SJCRH30 (cell line): ENCODE results near the gene GARRE1. TPM values are rescaled to one million over a fixed set of nuclear protein-coding genes. Genes with fewer than 3 reads are reported as not detected.

ENCODE experiments used
- DNase-seq, 2 experiments: peaks; one replicate each; pipeline ENCODE4 v3.0.0-alpha.2; 2015 to 2020
- H3K27ac ChIP-seq: fragments of 250-450 bp; sonication (Bioruptor Pico); 2 replicates; pipeline ENCODE4 v1.5.1; 2020; ENCODE audit warnings: mild to moderate bottlenecking, moderate library complexity
- H3K27me3 ChIP-seq: fragments of 250-450 bp; sonication (Bioruptor Pico); 2 replicates; pipeline ENCODE4 v1.5.1; 2020; ENCODE audit warnings: mild to moderate bottlenecking, moderate library complexity
- H3K36me3 ChIP-seq: fragments of 250-450 bp; sonication (Bioruptor Pico); 2 replicates; pipeline ENCODE4 v1.5.1; 2020; ENCODE audit warnings: mild to moderate bottlenecking, moderate library complexity
- H3K4me1 ChIP-seq: fragments of 250-450 bp; sonication (Bioruptor Pico); 2 replicates; pipeline ENCODE4 v1.5.1; 2020; ENCODE audit warnings: mild to moderate bottlenecking, moderate library complexity
- H3K4me3 ChIP-seq: fragments of 250-450 bp; sonication (Bioruptor Pico); 2 replicates; pipeline ENCODE4 v1.5.1; 2020; ENCODE audit warnings: mild to moderate bottlenecking, moderate library complexity
- H3K9me3 ChIP-seq: fragments of 250-450 bp; sonication (Bioruptor Pico); replicated peaks from 2 replicates; pipeline ENCODE4 v1.5.1; 2020; ENCODE audit warnings: mild to moderate bottlenecking, moderate library complexity
- total RNA-seq: library from RNA; depleted of rRNA; stranded (reverse); fragments of >200 nt; shearing (Covaris generic); gene quantifications from 2 replicates; pipeline ENCODE4 v1.2.3, GENCODE V29; 2014

The GARRE1 gene
- total RNA-seq, 1 experiment from 2014 or later = 17.5 TPM

GRCh38 chr19:34224996-34225658 is 29.2 kb upstream of the GARRE1 start:
- H3K36me3 ChIP-seq = peaks cover 87% of the 10 kb centered on the region
- no peaks in the 10 kb centered on the region for H3K9me3 ChIP-seq
- DNase-seq = no peak
- no peaks in the 10 kb centered on the region for H3K27me3 ChIP-seq
- H3K27ac ChIP-seq = no peak overlapping the region
- H3K4me1 ChIP-seq = no peaks in the 10 kb centered on the region
- no peak overlapping the region for H3K4me3 ChIP-seq

DNA sequence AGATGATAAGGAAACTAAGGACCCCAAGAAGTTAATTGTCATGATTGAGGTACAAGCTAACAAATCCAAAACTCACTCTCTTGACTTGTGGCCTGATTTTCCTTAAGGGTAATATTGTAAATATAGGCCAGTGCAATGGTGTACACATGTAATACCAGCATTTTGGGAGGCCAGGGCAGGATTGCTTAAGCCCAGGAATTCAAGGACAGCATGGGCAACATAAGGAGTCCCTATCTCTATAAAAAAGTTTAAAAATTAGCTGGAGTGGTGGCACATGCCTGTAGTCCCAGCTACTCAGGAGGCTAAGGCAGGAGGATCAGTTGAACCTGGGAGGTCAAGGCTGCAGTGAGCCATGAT is 28.7 kb upstream of the GARRE1 start:
- peaks cover 86% of the 10 kb centered on the region for H3K36me3 ChIP-seq
- no peaks in the 10 kb centered on the region for H3K9me3 ChIP-seq
- H3K4me1 ChIP-seq = no peaks in the 10 kb centered on the region
- DNase-seq = no peak
- H3K27me3 ChIP-seq = no peaks in the 10 kb centered on the region
- no peak overlapping the region for H3K4me3 ChIP-seq
- no peak overlapping the region for H3K27ac ChIP-seq

GRCh38 chr19:34226036-34226435 is 28.3 kb upstream of the GARRE1 start:
- H3K27ac ChIP-seq = no peak overlapping the region
- no peak for DNase-seq
- peaks cover 86% of the 10 kb centered on the region for H3K36me3 ChIP-seq

GRCh38 chr19:34228347-34228746 is 26.0 kb upstream of the GARRE1 start:
- Histone ChIP-seq H3K27ac (no peak overlapping the region), H3K36me3 (peaks cover 65% of the 10 kb centered on the region), H3K4me1 (peaks cover 10% of the 10 kb centered on the region), H3K9me3 (no peaks in the 10 kb centered on the region), H3K4me3 (no peak overlapping the region), H3K27me3 (no peaks in the 10 kb centered on the region)
- no peak for DNase-seq

More at GRCh38 chr19:34226036-34226435, 28.3 kb upstream of the GARRE1 start:
- Histone ChIP-seq H3K27me3 (no peaks in the 10 kb centered on the region), H3K4me3 (no peak overlapping the region), H3K9me3 (no peaks in the 10 kb centered on the region), H3K4me1 (no peaks in the 10 kb centered on the region)

GRCh38 chr19:34228762-34229161 is 25.6 kb upstream of the GARRE1 start:
- Histone ChIP-seq H3K9me3 (no peaks in the 10 kb centered on the region), H3K36me3 (peaks cover 61% of the 10 kb centered on the region), H3K4me1 (peaks cover 10% of the 10 kb centered on the region), H3K27me3 (no peaks in the 10 kb centered on the region), H3K4me3 (no peak overlapping the region), H3K27ac (no peak overlapping the region)
- DNase-seq = no peak

DNA sequence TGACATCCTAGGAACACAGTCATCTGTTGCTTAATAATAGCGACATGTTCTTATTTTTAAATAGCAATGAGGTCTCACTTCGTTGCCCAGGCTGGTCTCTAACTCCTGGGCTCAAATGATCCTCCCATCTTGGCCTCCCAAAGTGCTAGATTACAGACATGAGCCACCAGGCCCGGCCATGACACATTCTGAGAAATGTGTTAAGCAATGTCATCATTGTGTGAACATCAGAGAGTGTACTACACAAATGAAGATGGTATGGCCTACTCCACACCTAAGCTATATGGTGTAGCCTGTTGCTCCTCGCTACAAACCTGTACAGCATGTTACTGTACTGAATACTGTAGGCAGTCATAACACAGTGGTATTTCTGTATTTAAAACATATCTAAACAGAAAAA is 24.6 kb upstream of the GARRE1 start:
- Histone ChIP-seq H3K4me1 (peaks cover 10% of the 10 kb centered on the region), H3K27me3 (no peaks in the 10 kb centered on the region), H3K36me3 (peaks cover 51% of the 10 kb centered on the region), H3K27ac (no peak overlapping the region), H3K9me3 (no peaks in the 10 kb centered on the region), H3K4me3 (no peak overlapping the region)
- DNase-seq = no peak

- Histone ChIP-seq H3K27me3 (no peaks in the 10 kb centered on the region), H3K9me3 (no peaks in the 10 kb centered on the region), H3K4me3 (no peak overlapping the region), H3K27ac (no peak overlapping the region), H3K36me3 (peaks cover 41% of the 10 kb centered on the region), H3K4me1 (peaks cover 10% of the 10 kb centered on the region)
- DNase-seq = no peak
Observed at GRCh38 chr19:34230820-34231219, 23.5 kb upstream of the GARRE1 start.

- Histone ChIP-seq H3K27ac (no peak overlapping the region), H3K27me3 (no peaks in the 10 kb centered on the region), H3K4me1 (peaks cover 16% of the 10 kb centered on the region), H3K4me3 (no peak overlapping the region), H3K9me3 (no peaks in the 10 kb centered on the region), H3K36me3 (peaks cover 38% of the 10 kb centered on the region)
- no peak for DNase-seq
Observed at GRCh38 chr19:34231439-34231838, 22.9 kb upstream of the GARRE1 start.

GRCh38 chr19:34232566-34233481 is 21.5 kb upstream of the GARRE1 start:
- peaks cover 29% of the 10 kb centered on the region for H3K36me3 ChIP-seq
- peaks cover 25% of the 10 kb centered on the region for H3K4me1 ChIP-seq
- H3K27ac ChIP-seq = no peak overlapping the region
- H3K4me3 ChIP-seq = no peak overlapping the region
- peak; percentile 57 to 67 for DNase-seq
- H3K27me3 ChIP-seq = no peaks in the 10 kb centered on the region
- H3K9me3 ChIP-seq = no peaks in the 10 kb centered on the region

- Histone ChIP-seq H3K9me3 (no peaks in the 10 kb centered on the region), H3K27me3 (no peaks in the 10 kb centered on the region), H3K4me3 (no peak overlapping the region), H3K4me1 (peaks cover 25% of the 10 kb centered on the region), H3K36me3 (peaks cover 5% of the 10 kb centered on the region), H3K27ac (no peak overlapping the region)
- DNase-seq = no peak
Observed at GRCh38 chr19:34235425-34235940, 18.9 kb upstream of the GARRE1 start.

- Histone ChIP-seq H3K9me3 (no peaks in the 10 kb centered on the region), H3K4me1 (peaks cover 25% of the 10 kb centered on the region), H3K4me3 (no peak overlapping the region), H3K27ac (peak overlapping the region; percentile 58), H3K27me3 (no peaks in the 10 kb centered on the region), H3K36me3 (no peaks in the 10 kb centered on the region; the same call in none of the 2 replicates)
- peak; percentile 87 to 88 for DNase-seq
Observed at GRCh38 chr19:34236035-34236987, 18.0 kb upstream of the GARRE1 start.

GRCh38 chr19:34237283-34237682 is 17.1 kb upstream of the GARRE1 start:
- Histone ChIP-seq H3K9me3 (no peaks in the 10 kb centered on the region), H3K27me3 (no peaks in the 10 kb centered on the region), H3K27ac (no peak overlapping the region), H3K4me3 (no peak overlapping the region), H3K36me3 (no peaks in the 10 kb centered on the region; the same call in 1 of the 2 replicates), H3K4me1 (peaks cover 25% of the 10 kb centered on the region)
- DNase-seq = no peak

DNA sequence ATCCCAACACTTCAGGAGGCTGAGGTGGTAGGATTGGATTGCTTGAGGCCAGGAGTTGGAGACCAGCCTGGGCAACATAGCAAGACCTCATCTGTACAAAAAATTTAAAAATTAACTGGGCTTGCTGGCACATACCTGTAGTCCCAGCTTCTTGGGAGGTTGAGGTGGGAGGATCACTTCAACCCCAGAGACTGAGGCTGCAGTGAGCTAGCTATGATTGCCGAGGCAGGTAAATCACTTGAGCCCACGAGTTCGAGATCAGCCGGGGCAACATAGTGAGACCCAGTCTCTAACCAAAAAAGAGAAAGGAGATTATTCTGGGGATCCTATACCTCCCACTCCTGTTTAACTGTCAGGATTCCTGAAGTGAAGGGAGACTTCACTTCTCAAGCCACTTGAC is 16.4 kb upstream of the GARRE1 start:
- no peaks in the 10 kb centered on the region for H3K27me3 ChIP-seq
- peaks cover 21% of the 10 kb centered on the region for H3K4me1 ChIP-seq
- no peak overlapping the region for H3K4me3 ChIP-seq
- no peaks in the 10 kb centered on the region; the same call in 1 of the 2 replicates for H3K36me3 ChIP-seq
- no peak for DNase-seq
- H3K27ac ChIP-seq = no peak overlapping the region
- H3K9me3 ChIP-seq = no peaks in the 10 kb centered on the region
